OCI-LY3 (cell line): ENCODE measurements around the gene SURF6.
"Not testable (repeated sequence)": the region's sequence is repeated elsewhere in the genome, so short reads cannot be mapped to it uniquely, and the experiment has no call there.

Source experiments
- EZH2phosphoT487 ChIP-seq: fragments of 200-600 bp; shearing (Covaris generic); IDR thresholded peaks from 2 replicates; pipeline ENCODE4 v1.6.1; 2018; ENCODE audit warnings: antibody characterized with exemption, mixed run types, low read depth
- TF ChIP-seq, protein P1 (sequence below): fragments of 200-600, 300-600 bp; sonication (generic); IDR thresholded peaks from 2 replicates; pipeline ENCODE4 v1.5.1; 2014; ENCODE audit warnings: antibody characterized with exemption, low read length, low read depth

DNA sequence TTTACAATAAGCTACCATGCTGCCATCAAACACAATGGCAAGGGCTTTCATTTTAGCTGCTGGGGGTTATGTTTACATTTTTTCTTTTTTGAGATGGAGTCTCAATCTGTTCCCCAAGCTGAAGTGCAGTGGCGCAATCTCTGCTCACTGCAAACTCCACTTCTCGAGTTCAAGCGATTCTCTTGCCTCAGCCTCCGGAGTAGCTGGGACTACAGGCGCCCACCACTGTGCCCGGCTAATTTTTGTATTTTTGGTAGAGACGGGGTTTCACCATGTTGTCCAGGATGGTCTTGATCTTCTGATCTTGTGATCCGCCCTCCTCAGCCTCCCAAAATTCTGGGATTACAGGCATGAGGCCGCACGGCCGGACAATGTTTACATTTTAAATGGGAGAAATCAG is 1.1 kb downstream of the SURF6 start:
- TF ChIP-seq, protein P1, sequence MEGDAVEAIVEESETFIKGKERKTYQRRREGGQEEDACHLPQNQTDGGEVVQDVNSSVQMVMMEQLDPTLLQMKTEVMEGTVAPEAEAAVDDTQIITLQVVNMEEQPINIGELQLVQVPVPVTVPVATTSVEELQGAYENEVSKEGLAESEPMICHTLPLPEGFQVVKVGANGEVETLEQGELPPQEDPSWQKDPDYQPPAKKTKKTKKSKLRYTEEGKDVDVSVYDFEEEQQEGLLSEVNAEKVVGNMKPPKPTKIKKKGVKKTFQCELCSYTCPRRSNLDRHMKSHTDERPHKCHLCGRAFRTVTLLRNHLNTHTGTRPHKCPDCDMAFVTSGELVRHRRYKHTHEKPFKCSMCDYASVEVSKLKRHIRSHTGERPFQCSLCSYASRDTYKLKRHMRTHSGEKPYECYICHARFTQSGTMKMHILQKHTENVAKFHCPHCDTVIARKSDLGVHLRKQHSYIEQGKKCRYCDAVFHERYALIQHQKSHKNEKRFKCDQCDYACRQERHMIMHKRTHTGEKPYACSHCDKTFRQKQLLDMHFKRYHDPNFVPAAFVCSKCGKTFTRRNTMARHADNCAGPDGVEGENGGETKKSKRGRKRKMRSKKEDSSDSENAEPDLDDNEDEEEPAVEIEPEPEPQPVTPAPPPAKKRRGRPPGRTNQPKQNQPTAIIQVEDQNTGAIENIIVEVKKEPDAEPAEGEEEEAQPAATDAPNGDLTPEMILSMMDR, result not testable (repeated sequence)
- TF ChIP-seq EZH2phosphoT487, result not testable (repeated sequence)
